NK-92 treated with Interleukin-12 subunit alpha and Interleukin-12 subunit beta, amount 100 ng/mL, for 24 hours (cell line): ENCODE results near the gene HS3ST3A1.

Experiments used
- DNase-seq: peaks from one replicate; lab custom pipeline; 2025; lab: John Stamatoyannopoulos, UW

Gene HS3ST3A1

GRCh38 chr17:13601776-13602551, at the start of gene HS3ST3A1:
TSS of gene HS3ST3A1 (minus strand) at chr17:13601929. CDS start at chr17:13601129, 800 bp downstream.
- no peak for DNase-seq

GRCh38 chr17:13650096-13650675, 48.5 kb upstream of the HS3ST3A1 start:
- no peak for DNase-seq

DNA sequence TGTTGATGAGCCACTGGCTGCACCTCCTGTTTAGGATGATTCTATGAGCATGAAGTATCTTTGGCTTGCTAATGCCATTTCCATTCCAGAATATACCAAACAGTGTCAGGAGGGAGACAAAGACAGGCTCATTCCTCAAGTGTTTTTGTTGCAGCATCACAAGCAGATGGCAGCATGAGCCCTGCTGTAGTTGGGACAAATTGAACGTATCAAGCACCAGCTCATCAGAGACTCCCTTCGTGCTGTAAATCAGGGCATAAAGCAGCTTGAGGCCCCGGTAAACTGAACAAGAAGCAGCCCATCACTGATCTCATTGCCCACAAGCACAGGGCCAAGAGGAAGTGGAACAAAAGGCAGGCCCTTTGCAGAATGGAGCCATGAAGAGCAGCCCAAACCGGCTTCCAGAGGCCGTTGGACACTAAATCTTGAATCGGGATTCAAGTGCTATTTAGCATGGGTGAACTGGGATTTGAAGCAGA, 45.9 kb upstream of the HS3ST3A1 start:
- DNase-seq, result no peak

- no peak for DNase-seq
Measured at GRCh38 chr17:13646969-13647542, 45.3 kb upstream of the HS3ST3A1 start.

DNA sequence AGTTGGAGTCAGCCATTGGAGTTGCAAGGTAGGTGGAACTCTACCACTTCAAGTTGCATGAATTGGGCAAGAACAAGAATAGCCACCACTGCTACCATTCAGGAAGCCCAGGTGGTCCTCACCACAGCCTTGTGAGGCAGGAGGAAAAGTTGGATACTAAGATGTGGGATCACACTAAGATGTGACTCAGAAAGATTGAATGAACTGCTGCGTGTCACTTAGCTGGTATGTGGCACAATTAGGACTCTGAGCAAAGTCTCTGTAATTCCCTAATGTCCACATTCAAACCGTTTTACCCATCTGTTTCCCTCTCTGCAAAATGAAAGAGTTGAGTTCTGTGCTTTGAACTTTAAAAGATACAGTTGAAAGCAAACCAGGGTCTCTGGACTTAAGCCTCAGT, 44.7 kb upstream of the HS3ST3A1 start:
- DNase-seq, result no peak

GRCh38 chr17:13643180-13643579, 41.5 kb upstream of the HS3ST3A1 start:
- DNase-seq, result no peak

DNA sequence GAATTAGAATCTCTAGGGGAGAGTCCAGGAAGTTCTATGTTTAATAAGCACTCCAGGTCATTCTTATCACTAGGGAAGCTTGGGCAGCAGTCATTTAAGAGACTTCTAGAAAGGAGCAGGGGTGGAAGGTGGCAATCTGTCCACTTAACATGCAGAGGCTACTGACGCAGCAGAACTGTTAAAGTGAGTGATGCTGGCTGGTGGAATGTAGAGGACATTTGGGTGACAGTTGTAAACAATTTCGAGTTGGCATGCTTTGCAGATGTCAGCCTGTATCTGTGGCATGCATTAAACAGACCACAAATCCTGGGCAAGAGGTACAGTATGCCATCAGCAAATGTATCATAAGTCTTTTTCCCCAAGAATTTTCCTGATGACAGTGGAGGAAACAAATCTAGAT, 40.5 kb upstream of the HS3ST3A1 start:
- DNase-seq, result no peak

- DNase-seq, result no peak
Measured at GRCh38 chr17:13640551-13640950, 38.8 kb upstream of the HS3ST3A1 start.

DNA sequence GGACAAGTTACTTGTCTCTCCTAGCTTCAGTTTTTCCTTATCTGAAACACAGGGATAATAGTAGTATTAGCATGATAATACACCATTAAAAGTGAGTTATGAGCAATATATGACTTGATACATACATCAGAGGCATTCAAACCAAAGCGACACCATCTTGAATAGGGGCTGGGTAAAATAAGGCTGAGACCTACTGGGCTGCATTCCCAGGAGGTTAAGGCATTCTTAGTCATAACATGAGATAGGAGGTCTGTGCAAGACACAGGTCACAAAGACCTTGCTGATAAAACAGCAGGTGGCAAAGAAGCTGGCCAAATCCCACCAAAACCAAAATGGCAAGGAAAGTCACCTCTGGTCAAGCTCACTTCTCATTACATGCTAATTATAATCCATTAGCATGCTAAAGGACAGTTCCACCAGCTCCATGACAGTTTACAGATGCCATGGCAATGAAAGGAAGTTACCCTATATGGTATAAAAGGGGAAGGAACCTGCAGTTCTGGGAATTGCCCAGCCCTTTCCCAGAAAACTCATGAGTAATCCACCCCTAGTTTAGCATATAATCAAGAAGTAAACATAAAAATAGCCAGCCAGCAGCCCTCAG, 37.2 kb upstream of the HS3ST3A1 start:
- DNase-seq, result no peak

DNA sequence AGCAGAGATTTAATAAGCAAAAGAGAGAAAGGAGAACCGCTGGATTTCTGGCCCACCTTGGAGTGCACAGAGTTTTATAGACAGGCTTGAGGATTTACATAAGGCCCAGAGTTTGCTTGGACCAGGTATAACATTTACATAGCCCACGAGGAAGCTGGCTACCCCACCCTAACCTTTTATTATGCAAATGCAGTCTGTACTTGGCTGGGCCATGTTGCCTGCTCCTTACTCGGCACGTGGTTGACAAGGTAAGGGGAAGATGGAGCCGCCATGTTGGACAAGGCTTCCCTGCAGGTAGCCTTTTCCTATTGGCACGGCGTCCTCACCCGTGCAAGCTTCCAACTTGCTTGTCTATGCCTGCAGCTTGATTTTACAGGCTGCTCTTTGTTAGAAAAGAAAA, 35.2 kb upstream of the HS3ST3A1 start:
- no peak for DNase-seq

GRCh38 chr17:13635951-13636350, 34.2 kb upstream of the HS3ST3A1 start:
- no peak for DNase-seq

GRCh38 chr17:13634021-13634420, 32.3 kb upstream of the HS3ST3A1 start:
- no peak for DNase-seq

- DNase-seq, result no peak
Measured at GRCh38 chr17:13631529-13631928, 29.8 kb upstream of the HS3ST3A1 start.

DNA sequence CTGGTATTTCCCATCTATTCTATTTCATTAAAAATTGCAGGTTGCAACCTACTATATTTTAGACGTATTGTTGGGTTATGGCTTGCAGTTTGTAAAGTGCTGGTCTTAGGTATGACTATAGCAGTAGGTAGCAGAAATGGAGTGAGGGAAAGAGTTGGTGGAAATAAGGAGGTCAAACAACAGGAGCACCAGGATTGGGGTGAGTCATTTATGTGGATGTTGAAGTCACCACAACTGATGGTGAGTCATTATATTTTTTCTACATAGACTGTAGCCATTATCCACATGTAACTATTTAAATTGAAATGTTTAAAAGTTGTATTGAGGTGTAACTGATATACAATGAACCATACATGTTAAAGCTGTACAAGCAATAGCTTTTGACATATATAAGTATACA, 25.0 kb upstream of the HS3ST3A1 start:
- DNase-seq, result no peak

GRCh38 chr17:13619462-13619861, 17.7 kb upstream of the HS3ST3A1 start:
- no peak for DNase-seq

GRCh38 chr17:13616031-13616430, 14.3 kb upstream of the HS3ST3A1 start:
- DNase-seq, result no peak

DNA sequence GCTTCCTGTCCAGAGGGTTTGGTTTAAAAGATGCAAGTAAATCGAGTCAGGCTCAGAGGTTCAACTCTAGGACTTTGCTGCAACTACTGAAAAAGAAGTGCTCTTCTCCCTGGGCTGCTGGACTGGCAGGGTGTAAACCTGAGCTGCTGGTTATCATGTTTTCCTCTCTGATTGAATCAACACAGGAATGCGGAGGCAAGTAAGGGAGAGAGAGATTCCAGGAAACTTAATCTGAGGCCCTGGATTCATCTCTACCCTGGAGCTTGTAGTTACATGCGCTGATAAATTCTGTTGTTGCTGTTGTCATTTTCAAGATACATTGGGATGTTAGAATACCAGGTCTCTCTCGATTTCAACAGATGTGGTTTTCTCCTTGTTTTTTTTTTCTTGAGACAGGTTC, 8.2 kb upstream of the HS3ST3A1 start:
- DNase-seq, result no peak

DNA sequence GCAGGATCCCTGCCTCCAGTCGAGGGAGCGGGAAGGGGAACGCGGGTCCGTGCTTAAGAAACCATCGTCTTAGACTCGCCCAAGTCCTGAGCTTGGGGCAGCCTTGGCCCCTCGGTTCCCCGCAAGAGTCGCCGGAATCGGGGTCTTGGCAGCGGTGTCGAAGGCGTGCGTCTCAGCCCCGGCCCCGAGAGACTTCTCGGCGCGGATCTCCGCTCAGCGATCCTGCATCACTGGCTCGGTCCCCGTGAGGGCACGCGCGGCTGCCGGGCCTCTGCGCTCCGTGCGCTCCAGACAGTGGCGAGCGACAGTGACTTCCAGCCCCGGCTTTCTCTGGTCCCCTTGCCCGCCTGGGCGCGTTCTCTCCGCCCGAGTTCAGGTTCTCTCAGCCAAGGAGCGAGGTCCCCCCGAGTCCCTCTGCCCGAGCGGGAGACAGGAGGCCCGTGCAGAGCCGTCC, 380 bp downstream of the HS3ST3A1 start:
- no peak for DNase-seq

- DNase-seq, result no peak
Measured at GRCh38 chr17:13600475-13601321, 1.0 kb downstream of the HS3ST3A1 start.

DNA sequence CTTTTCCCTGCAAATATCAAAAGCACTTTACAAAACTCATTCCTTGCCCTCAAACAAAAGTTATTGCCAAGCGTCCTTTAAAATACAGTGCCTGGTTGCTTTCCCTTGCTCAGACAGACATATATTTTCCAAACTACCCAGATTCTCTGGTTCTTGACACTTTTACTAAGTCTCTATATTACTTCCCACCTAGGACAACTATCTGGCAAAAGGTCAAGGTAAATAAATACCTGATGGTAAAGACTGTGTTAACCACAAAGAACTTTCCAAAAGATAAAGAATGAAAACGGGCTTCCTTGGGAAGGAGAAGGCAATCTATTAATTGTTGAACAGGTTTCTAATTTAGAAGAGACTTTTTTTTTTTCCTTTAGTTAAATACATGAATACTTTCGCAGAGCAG, 1.9 kb downstream of the HS3ST3A1 start:
- no peak for DNase-seq

GRCh38 chr17:13599168-13599577, 2.6 kb downstream of the HS3ST3A1 start:
- DNase-seq, result no peak
